ENCODE results near the gene NCKAP5.

Gene NCKAP5

DNA sequence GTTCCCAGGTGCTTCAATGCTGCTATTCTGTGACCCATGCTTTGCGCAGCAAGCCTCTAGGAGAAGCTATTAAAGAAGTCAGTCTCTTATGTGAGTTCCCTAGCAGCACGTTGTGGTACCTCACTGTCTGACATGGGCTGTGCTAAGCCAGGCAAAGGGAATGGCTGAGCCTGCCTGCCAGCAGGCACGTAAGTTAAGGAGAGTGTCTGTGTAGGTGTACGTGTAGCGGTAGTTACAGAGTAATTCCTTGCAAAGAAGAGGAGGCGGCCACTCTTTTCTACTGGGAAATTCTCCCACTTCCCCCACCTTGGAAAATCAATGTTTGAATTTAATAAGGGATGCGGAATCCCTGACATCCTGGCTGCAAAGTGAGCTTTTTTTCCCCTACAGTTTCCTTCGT is 774.7 kb downstream of the NCKAP5 start:
- in situ Hi-C loops (cut with MboI; ENCODE audit: low sequenced_read_pairs): no loop called here

- in situ Hi-C loops (cut with MboI; ENCODE audit: low sequenced_read_pairs): no loop called here
Observed at GRCh38 chr2:132790207-132790785, 778.0 kb downstream of the NCKAP5 start.

- in situ Hi-C loops (cut with MboI; ENCODE audit: low sequenced_read_pairs): no loop called here
Observed at GRCh38 chr2:132789066-132789465, 779.2 kb downstream of the NCKAP5 start.

- in situ Hi-C loops (cut with MboI; ENCODE audit: low sequenced_read_pairs): no loop called here
Observed at GRCh38 chr2:132788310-132788838, 779.9 kb downstream of the NCKAP5 start.

DNA sequence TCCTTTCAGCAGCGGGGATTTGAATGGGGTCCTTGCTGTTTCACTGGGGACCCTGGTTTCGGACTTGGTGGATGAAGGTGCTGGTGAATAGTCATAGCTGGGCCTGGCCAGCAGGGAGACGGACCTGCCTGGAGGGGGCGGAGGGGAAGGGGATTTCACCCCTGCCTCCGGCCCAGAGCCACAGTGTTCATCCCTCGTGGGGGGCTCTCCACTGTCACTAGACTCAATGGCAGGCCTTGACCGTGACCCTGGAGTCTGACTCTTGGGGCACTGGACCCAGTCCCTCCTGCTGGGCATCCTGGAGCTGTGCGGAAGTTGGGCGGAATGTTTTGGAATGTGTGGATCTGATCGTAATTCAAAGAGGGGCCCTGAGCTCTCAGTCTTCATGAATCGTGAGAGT is 784.4 kb downstream of the NCKAP5 start:
- in situ Hi-C loops (cut with MboI; ENCODE audit: low sequenced_read_pairs): no loop called here

GRCh38 chr2:132782176-132782783 is 786.0 kb downstream of the NCKAP5 start:
- in situ Hi-C loops (cut with MboI; ENCODE audit: low sequenced_read_pairs): no loop called here

DNA sequence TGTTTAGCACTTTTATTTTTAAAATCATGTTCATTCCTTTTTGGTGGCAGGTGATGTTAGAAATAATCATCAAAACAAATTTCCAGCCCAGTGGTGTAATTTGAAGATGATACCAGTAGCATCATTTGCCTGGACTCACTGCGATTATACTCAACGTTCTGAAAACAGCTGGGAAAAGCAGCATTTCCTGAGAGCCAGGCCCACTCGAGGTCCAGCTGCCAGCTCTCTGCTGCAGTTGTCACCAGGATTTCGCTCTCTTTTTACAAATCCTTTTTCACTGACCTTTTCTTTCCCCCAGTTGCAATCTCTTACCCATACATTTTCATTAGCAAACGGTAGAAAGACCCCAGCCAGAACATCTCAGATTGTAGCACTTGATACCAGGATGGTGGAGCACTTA is 787.6 kb downstream of the NCKAP5 start:
- in situ Hi-C loops (cut with MboI; ENCODE audit: low sequenced_read_pairs): no loop called here

DNA sequence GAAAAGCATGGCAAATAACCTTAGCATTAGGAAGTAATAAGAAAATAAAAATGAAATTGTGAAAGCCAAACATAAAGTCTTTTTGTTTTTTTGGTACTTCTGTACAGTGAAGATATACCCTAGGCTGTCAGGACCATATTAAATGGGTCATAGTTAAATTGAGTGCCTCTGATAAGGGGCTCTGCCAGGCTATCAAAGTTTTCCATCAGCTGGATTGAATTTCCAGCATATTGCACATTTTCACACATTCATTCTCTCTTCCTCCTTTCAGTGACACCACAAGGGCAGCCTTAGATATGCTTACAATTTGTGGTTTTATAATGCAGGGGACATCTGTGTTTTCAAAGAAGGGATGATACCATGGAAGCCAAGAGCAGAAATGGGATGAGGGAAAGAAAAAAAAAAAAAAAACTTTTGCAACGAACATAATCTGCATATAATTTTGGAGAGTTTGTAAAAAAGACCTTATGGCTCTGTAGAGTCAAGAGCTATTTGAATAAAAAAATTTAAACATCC is 789.0 kb downstream of the NCKAP5 start:
- in situ Hi-C loops (cut with MboI; ENCODE audit: low sequenced_read_pairs): no loop called here

DNA sequence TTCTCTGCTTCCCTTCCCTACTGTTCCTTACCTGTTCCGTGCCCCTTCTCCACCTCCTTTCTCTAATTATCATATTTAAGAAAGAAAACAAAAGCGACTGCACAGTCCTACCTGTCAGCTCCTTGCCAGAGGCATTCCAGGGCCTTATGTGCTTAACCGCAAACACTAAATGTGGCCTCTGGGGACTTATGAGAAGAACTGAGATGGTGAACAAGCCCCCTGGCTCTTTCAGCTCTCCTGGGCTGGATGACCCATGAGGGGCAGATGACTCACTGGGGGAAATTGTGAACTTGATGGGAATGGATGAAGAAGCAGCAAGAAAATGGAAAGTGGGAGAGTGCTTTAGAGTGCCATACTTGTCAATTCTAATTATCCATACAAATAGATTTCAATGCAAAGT is 792.0 kb downstream of the NCKAP5 start:
- in situ Hi-C loops (cut with MboI; ENCODE audit: low sequenced_read_pairs): no loop called here

- in situ Hi-C loops (cut with MboI; ENCODE audit: low sequenced_read_pairs): no loop called here
Observed at GRCh38 chr2:132774189-132774588, 794.1 kb downstream of the NCKAP5 start.

DNA sequence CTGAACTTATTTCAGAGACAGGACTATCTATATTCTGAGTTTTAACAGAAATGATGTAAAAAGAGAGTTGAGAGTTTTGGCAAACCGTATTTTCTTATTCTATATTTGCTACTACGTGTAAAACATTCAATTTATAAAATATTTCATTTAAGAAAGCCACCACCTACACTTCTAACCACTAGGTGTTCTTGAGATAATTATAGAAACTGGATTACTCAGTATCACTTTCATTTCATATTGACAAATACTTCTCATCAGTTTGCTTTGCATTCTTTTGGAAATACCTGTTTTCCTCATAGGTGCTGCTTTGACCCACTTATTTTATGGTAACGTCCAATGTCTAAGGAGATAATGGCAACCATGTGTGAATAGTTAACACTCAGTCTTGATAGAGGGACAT is 794.9 kb downstream of the NCKAP5 start:
- in situ Hi-C loops (cut with MboI; ENCODE audit: low sequenced_read_pairs): no loop called here

DNA sequence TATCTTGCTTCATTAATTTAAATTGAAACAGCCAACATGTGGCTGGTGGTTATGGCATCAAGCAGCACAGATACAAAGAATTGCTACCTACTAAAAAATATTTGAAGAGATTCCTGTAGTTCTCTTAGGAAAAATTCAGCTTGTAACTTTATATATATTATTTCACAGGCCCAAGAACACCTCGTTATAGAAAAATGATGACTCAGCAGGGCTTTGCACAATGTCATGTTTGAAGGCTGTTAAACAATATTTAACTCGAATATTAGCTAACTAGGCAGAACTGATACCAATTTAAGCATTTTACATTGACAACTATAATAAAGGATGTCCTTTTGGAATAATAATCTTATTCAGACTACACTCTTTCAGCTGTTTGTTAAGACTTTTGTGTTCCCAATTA is 795.9 kb downstream of the NCKAP5 start:
- in situ Hi-C loops (cut with MboI; ENCODE audit: low sequenced_read_pairs): no loop called here

DNA sequence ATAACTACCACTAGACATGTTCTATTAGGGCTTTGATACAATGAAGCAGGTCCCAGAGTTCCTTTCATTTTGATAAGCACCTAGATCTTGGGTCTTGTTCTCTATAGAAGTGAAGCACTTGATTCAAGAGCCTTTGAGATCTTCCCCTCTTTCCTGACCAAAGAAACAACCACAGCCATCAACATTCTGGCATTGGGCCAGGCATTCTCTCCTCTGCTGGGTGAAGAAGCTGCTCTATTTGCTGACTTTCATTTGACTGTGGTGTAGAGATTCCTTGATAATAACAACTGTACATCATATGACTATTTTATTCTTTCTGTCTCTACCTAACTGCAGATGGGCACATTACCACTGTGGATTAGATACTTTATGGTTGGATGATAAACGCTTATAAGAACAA is 801.7 kb downstream of the NCKAP5 start:
- in situ Hi-C loops (cut with MboI; ENCODE audit: low sequenced_read_pairs): no loop called here

DNA sequence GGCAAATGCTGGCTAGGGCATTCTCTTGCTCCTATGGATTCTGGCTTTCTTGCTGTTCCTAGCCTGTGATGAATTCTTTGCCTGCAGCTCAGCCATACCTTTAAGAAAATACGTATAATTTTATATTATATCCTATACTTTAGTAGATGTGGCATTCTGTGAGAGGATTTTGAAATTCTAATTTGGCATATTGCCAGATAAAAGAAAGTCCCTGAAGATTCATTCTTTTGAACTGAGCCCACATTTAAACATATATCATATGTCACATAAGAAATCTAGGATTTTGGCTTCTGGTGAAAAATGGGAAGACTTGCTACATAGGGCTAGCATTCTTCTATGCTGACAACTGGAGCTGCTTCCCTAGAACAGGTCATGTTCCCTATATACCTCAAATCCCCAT is 806.8 kb downstream of the NCKAP5 start:
- in situ Hi-C loops (cut with MboI; ENCODE audit: low sequenced_read_pairs): no loop called here

DNA sequence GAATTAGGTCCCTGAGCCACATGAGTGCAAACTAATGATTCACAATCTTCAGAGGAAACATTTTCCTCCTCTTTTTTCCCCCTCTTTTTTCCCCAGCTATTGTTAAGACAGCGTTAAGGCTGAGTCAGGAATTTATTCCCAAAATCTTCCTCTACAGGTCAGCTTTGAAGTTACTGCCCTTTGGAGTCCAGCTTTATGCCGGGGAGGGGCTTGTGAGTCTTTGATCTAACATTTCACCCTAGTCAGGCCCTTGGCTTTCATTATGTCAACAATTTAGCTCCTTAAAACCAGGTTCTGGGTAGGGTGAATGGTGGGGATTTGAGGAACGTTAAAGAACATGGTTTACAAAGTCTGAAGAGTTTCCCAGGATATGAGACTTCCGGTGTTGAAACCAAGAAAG is 807.3 kb downstream of the NCKAP5 start:
- in situ Hi-C loops (cut with MboI; ENCODE audit: low sequenced_read_pairs): no loop called here

- in situ Hi-C loops (cut with MboI; ENCODE audit: low sequenced_read_pairs): no loop called here
Observed at GRCh38 chr2:132760405-132760804, 807.9 kb downstream of the NCKAP5 start.

DNA sequence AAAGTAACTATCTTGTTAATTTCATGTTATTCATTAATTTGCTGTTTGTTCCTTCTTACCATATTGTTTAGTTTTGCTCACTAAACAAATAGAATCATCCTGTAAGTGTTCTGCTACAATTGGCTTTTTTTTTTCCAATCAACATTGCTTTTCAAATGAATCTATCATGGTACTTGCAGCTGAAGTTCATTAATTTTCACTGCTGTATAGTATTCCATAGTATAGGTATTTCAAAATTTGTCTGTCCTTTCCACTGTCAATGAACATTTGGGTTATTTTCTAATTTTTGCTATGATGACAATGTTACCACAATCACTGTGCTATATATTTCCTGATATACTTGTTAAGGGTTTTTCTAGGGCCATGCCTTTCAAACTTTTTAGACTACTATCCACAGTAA is 809.3 kb downstream of the NCKAP5 start:
- in situ Hi-C loops (cut with MboI; ENCODE audit: low sequenced_read_pairs): no loop called here

DNA sequence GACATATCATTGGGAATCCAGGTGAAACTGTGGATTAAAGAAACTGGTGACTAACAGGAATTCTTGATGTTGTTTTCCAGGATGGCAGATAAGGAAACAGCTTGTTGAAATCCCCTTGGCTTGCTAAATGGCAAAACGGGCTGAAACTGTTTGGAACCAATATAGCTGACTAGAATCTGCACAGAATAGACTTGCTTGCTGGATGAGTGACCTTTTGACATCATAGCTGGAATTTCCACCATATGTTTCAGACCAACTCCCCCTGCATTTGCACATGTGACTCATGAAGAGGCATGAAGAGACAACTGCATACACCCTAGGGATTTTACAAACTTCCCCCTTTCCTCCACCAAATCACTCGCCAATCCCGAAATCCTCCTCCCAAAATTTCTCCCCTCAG is 810.6 kb downstream of the NCKAP5 start:
- in situ Hi-C loops (cut with MboI; ENCODE audit: low sequenced_read_pairs): no loop called here

- in situ Hi-C loops (cut with MboI; ENCODE audit: low sequenced_read_pairs): no loop called here
Observed at GRCh38 chr2:132757002-132757589, 811.2 kb downstream of the NCKAP5 start.

- in situ Hi-C loops (cut with MboI; ENCODE audit: low sequenced_read_pairs): no loop called here
Observed at GRCh38 chr2:132754867-132755472, 813.3 kb downstream of the NCKAP5 start.

- in situ Hi-C loops (cut with MboI; ENCODE audit: low sequenced_read_pairs): no loop called here
Observed at GRCh38 chr2:132754392-132754791, 813.9 kb downstream of the NCKAP5 start.
